NT2/D1 (cell line): Measurements from ENCODE around the gene KCTD17.

ENCODE experiments used
- DNase-seq: peaks from one replicate; pipeline ENCODE4 v3.0.0-alpha.2; 2011; ENCODE audit warnings: low read depth, low spot score
- H3K27me3 ChIP-seq: 2 replicates; pipeline ENCODE4 v1.6.0; 2011; ENCODE audit warnings: mild to moderate bottlenecking; ENCODE audit not compliant: insufficient read length, insufficient read depth
- H3K36me3 ChIP-seq: 2 replicates; pipeline ENCODE4 v1.6.1; 2011; ENCODE audit warnings: mild to moderate bottlenecking, low read length, mixed read lengths; ENCODE audit not compliant: insufficient read depth, insufficient read length
- H3K4me1 ChIP-seq: 2 replicates; pipeline ENCODE4 v1.5.1; 2011; ENCODE audit not compliant: insufficient read depth, insufficient read length
- H3K4me3 ChIP-seq: 2 replicates; pipeline ENCODE4 v1.5.1; 2011; ENCODE audit warnings: low read depth; ENCODE audit not compliant: insufficient read length
- H3K9ac ChIP-seq: 2 replicates; pipeline ENCODE4 v1.6.0; 2011; ENCODE audit warnings: low read depth; ENCODE audit not compliant: insufficient read length
- H3K9me3 ChIP-seq: 2 replicates; pipeline ENCODE4 v1.5.1; 2011; ENCODE audit warnings: mild to moderate bottlenecking, low read length; ENCODE audit not compliant: insufficient read depth
- SUZ12 ChIP-seq: IDR thresholded peaks from 2 replicates; pipeline ENCODE4 v1.6.1; 2011; ENCODE audit not compliant: insufficient read length, insufficient read depth; ENCODE audit errors: extremely low read depth
- YY1 ChIP-seq: IDR thresholded peaks from 2 replicates; pipeline ENCODE4 v1.6.1; 2011; ENCODE audit not compliant: insufficient read length, insufficient read depth
- ZNF274 ChIP-seq: IDR thresholded peaks from 2 replicates; pipeline ENCODE4 v1.6.1; 2011; ENCODE audit warnings: mild to moderate bottlenecking, low read depth, low read length

KCTD17 gene

DNA sequence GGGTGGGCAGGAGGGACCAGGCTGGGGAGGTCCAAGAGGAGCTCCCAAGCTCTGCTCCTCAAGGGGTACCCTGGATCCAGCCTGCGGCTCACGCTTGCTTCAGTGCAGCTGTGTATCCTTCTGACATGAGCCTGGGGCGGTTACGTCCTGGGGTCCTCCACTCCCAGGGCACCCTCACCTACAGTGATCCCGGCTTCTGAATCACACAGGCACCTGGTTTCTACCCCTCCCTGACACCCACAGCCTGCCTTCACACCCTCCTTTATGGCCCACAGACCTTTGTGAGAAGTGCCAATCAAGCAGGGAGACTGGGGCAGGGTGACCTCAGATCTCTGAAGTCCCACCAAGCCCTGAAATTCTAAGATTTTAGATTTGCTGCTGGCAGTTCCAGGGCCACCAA lies 30.5 kb upstream of the KCTD17 start:
- Histone ChIP-seq H3K9ac (no peak overlapping the region), H3K36me3 (peaks cover 55% of the 10 kb centered on the region), H3K27me3 (no peaks in the 10 kb centered on the region), H3K4me1 (peaks cover 24% of the 10 kb centered on the region), H3K4me3 (no peak overlapping the region), H3K9me3 (no peaks in the 10 kb centered on the region)
- DNase-seq, result no peak
- TF ChIP-seq ZNF274 (no peak), SUZ12 (no peak)

DNA sequence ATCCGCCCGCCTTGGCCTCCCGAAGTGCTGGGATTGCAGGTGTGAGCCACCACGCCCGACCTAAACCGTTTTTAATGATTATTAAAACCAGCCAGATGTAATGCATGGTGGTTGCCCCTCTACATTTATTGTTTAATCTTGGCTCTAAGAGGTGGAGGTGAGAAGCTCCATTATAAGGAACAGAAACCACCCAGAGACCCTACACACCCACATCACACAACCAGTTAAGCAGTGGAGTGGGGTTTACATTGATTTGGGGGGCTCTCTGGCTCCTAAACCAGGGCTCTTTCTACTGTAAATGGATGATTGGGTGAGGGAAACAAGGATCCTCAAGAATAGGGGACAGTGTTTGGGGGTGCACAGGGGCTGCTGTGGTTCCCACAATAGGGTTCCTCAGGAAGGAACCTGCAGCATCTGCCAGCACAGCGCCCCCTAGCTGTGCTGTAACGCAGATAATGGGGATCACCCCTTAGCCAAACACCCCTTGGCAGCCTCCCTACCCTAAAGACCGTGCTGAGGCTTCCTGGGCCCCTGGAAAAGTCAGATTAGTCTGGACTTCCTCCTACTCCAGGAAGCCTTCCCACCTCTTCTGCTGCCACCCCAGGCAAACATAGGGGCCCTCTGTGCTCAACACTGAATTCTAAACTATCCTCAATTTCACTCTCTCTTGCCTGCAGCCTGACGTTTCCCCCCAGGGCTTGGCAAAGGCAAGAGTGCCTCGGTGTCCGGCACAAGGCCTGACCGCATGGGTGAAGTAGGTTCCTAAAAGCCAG lies 29.6 kb upstream of the KCTD17 start:
- Histone ChIP-seq H3K9ac (peak overlapping the region; percentile 58), H3K36me3 (peaks cover 55% of the 10 kb centered on the region), H3K27me3 (no peaks in the 10 kb centered on the region), H3K4me3 (no peak overlapping the region), H3K4me1 (peaks cover 26% of the 10 kb centered on the region), H3K9me3 (no peaks in the 10 kb centered on the region)
- TF ChIP-seq SUZ12, result no peak
- TF ChIP-seq ZNF274, result no peak
- TF ChIP-seq YY1, result no peak
- DNase-seq, result peak; percentile 38

DNA sequence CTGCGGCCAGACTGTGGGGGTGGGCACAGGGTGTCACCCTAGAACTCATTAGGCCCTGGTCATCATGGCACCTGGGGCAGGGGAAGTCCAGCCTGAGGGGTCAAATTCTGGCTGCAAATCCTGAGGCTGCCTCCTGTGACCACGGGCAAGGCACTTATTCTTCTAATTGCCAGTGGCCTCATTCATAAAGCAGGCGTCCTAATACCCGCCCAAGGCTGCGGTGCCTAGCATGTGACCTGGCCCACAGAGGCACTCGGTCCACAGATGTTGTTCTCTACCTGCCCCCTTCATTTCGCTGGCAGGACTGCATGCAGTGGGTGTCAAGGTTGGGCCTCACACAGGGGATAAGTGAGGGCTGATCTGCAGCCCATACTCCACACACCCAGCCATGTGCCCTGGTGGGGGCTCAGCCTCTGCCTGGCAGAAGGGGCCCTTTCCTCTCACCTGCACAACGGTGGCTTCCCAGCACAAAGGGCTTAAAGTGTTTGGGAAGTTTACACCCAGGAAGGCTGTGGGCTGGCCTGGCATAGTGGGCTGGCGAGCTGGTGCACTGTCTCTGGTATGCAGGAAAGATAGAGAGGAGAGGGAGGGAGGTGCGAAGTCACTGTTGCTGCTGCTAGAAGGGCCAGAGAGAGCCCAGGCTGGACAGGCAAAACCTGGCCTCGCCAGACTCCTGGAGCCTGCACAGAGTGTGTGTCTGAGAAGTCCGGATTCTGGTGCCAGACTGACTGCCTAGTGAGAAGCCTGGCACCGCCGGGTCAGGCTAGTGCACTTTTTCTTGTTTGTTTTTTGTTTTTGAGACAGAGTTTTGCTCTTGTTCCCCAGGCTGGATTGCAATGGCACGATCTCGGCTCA lies 28.8 kb upstream of the KCTD17 start:
- H3K4me1 ChIP-seq, result peaks cover 28% of the 10 kb centered on the region
- H3K9ac ChIP-seq, result peak overlapping the region; percentile 58

DNA sequence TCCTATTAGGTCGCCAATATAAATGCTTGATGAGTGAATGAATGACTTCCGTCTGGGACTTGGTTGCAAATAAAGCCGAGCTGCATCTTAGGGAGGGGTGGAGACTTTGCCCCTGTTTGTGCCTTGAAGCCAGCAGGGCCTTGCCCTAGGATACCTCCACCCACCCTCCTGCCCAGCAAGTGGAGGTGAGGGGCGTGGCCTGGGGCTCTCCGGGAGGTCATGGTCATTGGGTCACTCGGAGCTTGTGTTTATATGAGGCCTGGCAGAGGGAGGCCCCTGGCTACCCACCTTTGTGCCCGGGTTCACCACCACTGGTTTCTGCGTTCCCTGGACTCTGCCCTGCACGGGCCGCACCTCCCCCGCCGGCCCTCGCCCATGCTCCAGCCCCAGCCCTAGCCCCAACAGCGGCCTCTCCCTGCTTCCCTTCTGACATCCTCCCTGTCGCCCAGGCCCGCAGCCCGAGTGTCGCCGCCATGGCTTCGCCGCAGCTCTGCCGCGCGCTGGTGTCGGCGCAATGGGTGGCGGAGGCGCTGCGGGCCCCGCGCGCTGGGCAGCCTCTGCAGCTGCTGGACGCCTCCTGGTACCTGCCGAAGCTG lies 27.7 kb upstream of the KCTD17 start:
- Histone ChIP-seq H3K36me3 (peaks cover 50% of the 10 kb centered on the region), H3K9ac (no peak overlapping the region), H3K4me3 (no peak overlapping the region), H3K9me3 (no peaks in the 10 kb centered on the region), H3K4me1 (peaks cover 21% of the 10 kb centered on the region), H3K27me3 (no peaks in the 10 kb centered on the region)
- DNase-seq, result no peak
- TF ChIP-seq ZNF274, result no peak

More for the DNA sequence above, 28.8 kb upstream of the KCTD17 start:
- Histone ChIP-seq H3K27me3 (no peaks in the 10 kb centered on the region), H3K36me3 (peaks cover 53% of the 10 kb centered on the region), H3K4me3 (no peak overlapping the region), H3K9me3 (no peaks in the 10 kb centered on the region)
- no peak for TF ChIP-seq ZNF274
- TF ChIP-seq SUZ12, result no peak
- no peak for TF ChIP-seq YY1
- DNase-seq, result no peak

DNA sequence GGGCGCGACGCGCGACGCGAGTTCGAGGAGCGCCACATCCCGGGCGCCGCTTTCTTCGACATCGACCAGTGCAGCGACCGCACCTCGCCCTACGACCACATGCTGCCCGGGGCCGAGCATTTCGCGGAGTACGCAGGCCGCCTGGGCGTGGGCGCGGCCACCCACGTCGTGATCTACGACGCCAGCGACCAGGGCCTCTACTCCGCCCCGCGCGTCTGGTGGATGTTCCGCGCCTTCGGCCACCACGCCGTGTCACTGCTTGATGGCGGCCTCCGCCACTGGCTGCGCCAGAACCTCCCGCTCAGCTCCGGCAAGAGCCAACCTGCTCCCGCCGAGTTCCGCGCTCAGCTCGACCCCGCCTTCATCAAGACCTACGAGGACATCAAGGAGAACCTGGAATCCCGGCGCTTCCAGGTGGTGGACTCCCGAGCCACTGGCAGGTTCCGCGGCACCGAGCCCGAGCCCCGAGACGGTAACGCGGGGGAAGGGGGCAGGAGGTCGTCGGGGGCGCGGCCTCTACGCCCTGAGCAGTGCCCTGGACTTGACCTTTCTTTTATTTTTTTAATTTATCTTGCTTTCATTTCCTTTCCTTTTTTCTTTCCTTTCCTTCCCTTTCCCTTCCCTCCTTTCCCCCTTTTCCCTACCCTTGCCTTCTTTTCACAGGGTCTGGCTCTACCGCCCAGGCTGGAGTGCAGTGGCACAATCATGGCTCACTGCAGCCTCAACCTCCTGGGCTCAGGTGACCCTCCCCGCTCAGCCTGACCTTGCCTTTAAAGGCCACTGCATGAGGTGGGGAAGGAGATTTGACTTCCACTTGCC lies 27.0 kb upstream of the KCTD17 start:
- peaks cover 21% of the 10 kb centered on the region for H3K4me1 ChIP-seq
- TF ChIP-seq ZNF274 (no peak), YY1 (no peak), SUZ12 (no peak)
- H3K9me3 ChIP-seq, result no peaks in the 10 kb centered on the region
- no peaks in the 10 kb centered on the region for H3K27me3 ChIP-seq
- H3K4me3 ChIP-seq, result no peak overlapping the region
- no peak overlapping the region for H3K9ac ChIP-seq
- peaks cover 57% of the 10 kb centered on the region for H3K36me3 ChIP-seq
- no peak for DNase-seq

DNA sequence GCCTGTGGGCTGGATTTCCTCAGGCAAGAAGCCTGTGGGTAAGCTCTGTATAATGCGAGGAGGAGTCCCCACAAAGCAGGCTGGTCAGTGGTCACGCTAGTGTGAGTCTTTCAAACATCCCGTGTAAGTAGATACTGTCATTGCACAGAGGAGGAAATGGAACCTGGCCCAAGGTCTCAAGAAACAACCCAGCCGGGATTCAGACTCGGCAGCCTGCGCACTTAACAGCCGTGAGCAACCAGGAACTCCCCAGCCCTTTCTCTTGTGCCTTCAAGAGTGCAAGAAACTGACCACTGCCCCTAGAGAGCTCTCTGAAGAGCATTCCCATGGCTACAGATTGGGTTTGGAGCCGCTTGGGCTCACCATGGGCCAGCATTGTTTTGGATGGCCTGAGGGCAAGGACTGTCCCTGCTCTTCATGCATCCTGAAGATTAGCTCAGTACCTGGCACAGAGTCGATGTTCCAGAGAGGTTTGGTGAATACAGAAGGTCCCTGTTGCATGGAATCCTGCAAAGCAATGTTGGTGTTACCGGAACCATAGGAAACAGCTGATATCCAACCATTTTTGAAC lies 26.0 kb upstream of the KCTD17 start:
- TF ChIP-seq ZNF274 (no peak), SUZ12 (no peak), YY1 (no peak)
- peaks cover 27% of the 10 kb centered on the region for H3K4me1 ChIP-seq
- H3K36me3 ChIP-seq, result peaks cover 66% of the 10 kb centered on the region
- H3K9me3 ChIP-seq, result no peaks in the 10 kb centered on the region
- DNase-seq, result no peak
- no peaks in the 10 kb centered on the region for H3K27me3 ChIP-seq
- H3K4me3 ChIP-seq, result no peak overlapping the region
- H3K9ac ChIP-seq, result peak overlapping the region; percentile 28
